ENCODE measurements around the gene PRKAG2. TPM values are rescaled to one million over a fixed set of nuclear protein-coding genes. Genes with fewer than 3 reads are reported as not detected.
"Not testable (repeated sequence)": the region's sequence is repeated elsewhere in the genome, so short reads cannot be mapped to it uniquely, and the experiment has no call there.

PRKAG2 gene
- total RNA-seq, 4 donors from 2014 or later: 25.1 to 57.8 (median 46.7) TPM

DNA sequence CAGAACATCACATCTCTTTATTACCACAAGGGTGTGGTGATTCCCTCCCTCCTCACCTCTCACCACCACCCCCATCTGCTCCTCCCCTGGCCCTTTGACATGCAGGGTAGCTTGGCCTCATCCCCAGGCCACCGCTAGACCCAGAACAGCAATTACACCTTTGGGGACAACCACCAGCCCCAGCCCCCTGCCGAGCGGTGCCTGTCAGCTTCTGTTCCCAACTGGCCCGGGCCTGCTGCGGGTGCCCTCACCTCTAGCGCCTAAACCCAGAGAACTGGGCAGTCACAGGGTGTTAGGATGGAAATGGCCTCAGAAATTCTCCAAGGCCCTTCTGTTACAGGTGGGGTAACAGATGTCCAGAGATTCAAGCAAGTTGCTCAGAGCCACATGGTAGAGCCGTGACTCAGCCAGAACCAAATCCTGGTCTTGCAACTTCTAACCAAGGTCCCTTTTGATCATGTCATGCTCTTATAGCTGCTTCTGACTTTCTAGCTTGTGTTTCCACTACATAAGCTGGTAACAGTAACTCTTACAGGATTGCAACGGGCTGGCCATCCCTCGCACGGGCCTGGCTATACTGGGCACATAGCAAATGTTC lies 78.0 kb downstream of the PRKAG2 start:
- Histone ChIP-seq H3K4me1 (peaks cover 6 to 29% (median 13%) of the 10 kb centered on the region in 4 donors), H3K27me3 (no peaks in the 10 kb centered on the region), H3K9me3 (no peaks in the 10 kb centered on the region), H3K4me3 (no peak overlapping the region), H3K27ac (peak overlapping the region in 1 of 4 donors; percentile 2), H3K36me3 (no peaks in the 10 kb centered on the region)
- in situ Hi-C loops (cut with MboI; ENCODE audit: low pct_ligation_motif_present in 1 of 4, low pct_unique_long_range_greater_than_20kb in 1 of 4, low sequenced_read_pairs in 3 of 4) (loop anchor here in 2 of 4 donors (25.0 kb wide), 1 partner anchor 138 kb away; no protein-coding TSS in a partner anchor), intact Hi-C loops (cut with DNase I; ENCODE audit: low total_unique reads) (loop anchor here (10.0 kb wide), 1 partner anchor 66 kb away; no protein-coding TSS in a partner anchor)
- WGBS, 2 donors (ENCODE audit: low coverage in 1 of 2): 92% methylated on average over 10 of the region's 10 CpGs; no CpG with 5 or more reads in 1 of the 2 donors
- TF ChIP-seq POLR2A (IDR thresholded peaks at IDR 0.05) (no peak), POLR2AphosphoS5 (IDR thresholded peaks at IDR 0.05) (no peak), EP300 (IDR thresholded peaks at IDR 0.05; ENCODE audit: low read depth) (no peak)
- TF ChIP-seq, protein P1, sequence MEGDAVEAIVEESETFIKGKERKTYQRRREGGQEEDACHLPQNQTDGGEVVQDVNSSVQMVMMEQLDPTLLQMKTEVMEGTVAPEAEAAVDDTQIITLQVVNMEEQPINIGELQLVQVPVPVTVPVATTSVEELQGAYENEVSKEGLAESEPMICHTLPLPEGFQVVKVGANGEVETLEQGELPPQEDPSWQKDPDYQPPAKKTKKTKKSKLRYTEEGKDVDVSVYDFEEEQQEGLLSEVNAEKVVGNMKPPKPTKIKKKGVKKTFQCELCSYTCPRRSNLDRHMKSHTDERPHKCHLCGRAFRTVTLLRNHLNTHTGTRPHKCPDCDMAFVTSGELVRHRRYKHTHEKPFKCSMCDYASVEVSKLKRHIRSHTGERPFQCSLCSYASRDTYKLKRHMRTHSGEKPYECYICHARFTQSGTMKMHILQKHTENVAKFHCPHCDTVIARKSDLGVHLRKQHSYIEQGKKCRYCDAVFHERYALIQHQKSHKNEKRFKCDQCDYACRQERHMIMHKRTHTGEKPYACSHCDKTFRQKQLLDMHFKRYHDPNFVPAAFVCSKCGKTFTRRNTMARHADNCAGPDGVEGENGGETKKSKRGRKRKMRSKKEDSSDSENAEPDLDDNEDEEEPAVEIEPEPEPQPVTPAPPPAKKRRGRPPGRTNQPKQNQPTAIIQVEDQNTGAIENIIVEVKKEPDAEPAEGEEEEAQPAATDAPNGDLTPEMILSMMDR (IDR thresholded peaks at IDR 0.05): no peak
- no peak for DNase-seq

DNA sequence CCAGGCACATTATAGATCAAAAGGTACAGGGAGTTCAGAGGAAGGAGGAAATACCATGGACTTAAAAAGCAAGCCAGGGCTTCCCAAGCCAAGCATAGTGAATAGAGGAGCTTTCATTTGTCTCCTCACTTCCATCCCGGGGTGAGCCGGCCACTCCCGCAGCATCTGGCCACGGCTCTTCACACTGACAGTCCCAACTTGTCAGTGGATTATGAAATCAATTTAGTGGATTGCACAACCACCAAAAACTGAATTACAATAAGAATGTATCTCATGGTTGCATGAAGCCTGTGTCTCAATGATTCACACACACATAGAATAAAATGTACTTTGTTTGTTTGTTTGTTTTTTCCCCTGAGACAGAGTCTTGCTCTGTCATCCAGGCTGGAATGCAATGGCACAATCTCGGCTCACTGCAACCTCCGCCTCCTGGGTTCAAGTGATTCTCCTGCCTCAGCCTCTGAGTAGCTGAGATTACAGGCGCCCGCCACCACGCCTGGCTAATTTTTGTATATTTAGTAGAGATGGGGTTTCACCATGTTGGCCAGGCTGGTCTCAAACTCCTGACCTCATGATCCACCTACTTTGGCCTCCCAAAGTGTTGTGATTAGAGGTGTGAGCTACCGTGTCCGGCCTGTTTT lies 79.1 kb downstream of the PRKAG2 start:
- in situ Hi-C loops (cut with MboI; ENCODE audit: low pct_ligation_motif_present in 1 of 4, low pct_unique_long_range_greater_than_20kb in 1 of 4, low sequenced_read_pairs in 3 of 4) (loop anchor here in 2 of 4 donors (25.0 kb wide), 1 partner anchor 140 kb away; no protein-coding TSS in a partner anchor), intact Hi-C loops (cut with DNase I; ENCODE audit: low total_unique reads) (loop anchor here (10.0 kb wide), 1 partner anchor 67 kb away; no protein-coding TSS in a partner anchor)
- Histone ChIP-seq H3K4me1 (peaks cover 6 to 29% (median 13%) of the 10 kb centered on the region in 4 donors), H3K27ac (peak overlapping the region; percentile 1 to 66 (median 40))
- peak; percentile 39 for DNase-seq
- WGBS, 2 donors (ENCODE audit: low coverage in 1 of 2): 75 to 83% methylated on average over 5 to 11 of the region's 11 CpGs
- TF ChIP-seq POLR2AphosphoS5 (IDR thresholded peaks at IDR 0.05): peak in 2 of 3 donors; percentile 21 to 64
- not testable (repeated sequence) for H3K36me3 ChIP-seq, H3K27me3 ChIP-seq, H3K4me3 ChIP-seq, H3K9me3 ChIP-seq

DNA sequence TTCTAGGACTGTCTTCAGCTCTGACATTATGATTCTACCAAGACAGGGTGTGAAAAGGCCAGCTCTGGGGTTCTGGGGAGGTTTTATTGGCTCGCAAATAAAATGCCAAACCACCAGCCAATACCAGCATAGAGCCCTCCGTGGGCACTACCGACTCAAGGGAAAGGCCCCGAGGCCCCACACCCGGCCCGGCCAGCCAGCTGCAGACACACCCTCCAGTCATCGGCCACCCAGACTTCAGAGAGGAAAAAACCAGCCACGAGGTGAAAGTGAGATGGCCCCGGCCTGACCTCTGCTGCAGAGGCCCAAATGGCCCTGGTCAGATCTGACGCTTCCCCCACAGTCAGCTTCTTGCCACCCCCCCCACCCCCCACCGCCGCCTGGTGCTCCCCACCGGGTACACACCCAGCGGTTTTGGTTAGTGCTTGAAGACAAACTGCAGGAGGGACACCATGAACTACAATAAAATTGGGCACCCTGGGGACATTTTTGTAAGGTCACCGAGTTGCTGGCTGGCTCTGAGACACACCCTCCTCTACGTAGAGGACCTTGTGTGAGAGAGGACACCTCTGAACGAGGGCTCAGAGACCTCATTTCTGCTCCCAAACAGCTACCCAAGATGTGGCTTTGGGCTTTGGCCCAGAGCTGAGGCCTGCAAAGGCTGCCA lies 79.9 kb downstream of the PRKAG2 start:
- Histone ChIP-seq H3K36me3 (no peaks in the 10 kb centered on the region), H3K9me3 (no peaks in the 10 kb centered on the region), H3K4me3 (no peak overlapping the region), H3K4me1 (peaks cover 5 to 26% (median 9%) of the 10 kb centered on the region in 4 donors), H3K27me3 (no peaks in the 10 kb centered on the region), H3K27ac (peak overlapping the region; percentile 1 to 66 (median 34))
- TF ChIP-seq, protein P1 (IDR thresholded peaks at IDR 0.05): no peak
- TF ChIP-seq POLR2A (IDR thresholded peaks at IDR 0.05): no peak
- TF ChIP-seq POLR2AphosphoS5 (IDR thresholded peaks at IDR 0.05): no peak
- TF ChIP-seq EP300 (IDR thresholded peaks at IDR 0.05; ENCODE audit: low read depth): no peak
- intact Hi-C loops (cut with DNase I; ENCODE audit: low total_unique reads): loop anchor here (10.0 kb wide), 1 partner anchor 68 kb away; no protein-coding TSS in a partner anchor
- in situ Hi-C loops (cut with MboI; ENCODE audit: low pct_ligation_motif_present in 1 of 4, low pct_unique_long_range_greater_than_20kb in 1 of 4, low sequenced_read_pairs in 3 of 4): loop anchor here in 2 of 4 donors (25.0 kb wide), 1 partner anchor 140 kb away; no protein-coding TSS in a partner anchor
- WGBS, 2 donors (ENCODE audit: low coverage in 1 of 2): 70 to 87% methylated on average over 3 to 17 of the region's 17 CpGs
- DNase-seq: no peak

DNA sequence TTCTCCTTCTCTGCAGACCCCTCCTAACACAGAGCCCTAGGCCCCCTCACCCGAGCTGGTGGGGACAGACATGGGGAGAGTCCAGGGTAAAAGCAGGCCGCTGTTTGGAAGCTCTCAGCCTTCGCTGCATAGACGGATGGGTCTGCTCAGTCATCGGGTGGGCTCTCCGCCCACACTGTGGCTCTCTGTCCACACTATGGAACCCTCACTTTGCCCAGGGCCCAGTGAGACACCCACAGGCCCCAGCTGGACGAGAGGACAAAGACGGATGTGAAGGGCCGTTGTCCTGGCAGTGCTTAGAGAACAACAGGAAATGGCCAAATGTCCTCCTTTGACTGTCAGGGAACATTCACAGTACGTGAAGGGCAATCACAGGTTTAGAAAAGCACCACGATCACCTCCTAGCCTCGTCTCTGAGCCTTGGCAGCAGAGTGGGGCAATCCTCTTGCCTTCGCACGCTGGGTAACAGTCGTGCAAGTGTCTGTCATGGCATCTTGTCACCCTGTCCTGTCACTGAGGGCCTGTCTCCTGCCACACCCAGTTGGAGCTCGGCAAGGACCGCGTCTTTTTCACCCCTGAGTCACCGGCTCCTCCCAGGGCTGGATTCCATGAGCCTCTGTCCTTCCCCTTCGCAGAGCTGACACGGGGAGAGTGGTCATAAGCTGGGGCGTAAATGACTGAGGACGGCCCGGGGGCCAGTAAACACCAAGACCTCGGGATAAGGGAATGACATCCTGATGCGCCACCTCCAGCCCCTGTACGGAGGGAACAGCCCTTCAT lies 80.6 kb downstream of the PRKAG2 start:
- no peak for TF ChIP-seq EP300 (IDR thresholded peaks at IDR 0.05; ENCODE audit: low read depth)
- TF ChIP-seq, protein P1 (IDR thresholded peaks at IDR 0.05): no peak
- TF ChIP-seq POLR2A (IDR thresholded peaks at IDR 0.05): no peak
- TF ChIP-seq POLR2AphosphoS5 (IDR thresholded peaks at IDR 0.05): no peak
- no peaks in the 10 kb centered on the region for H3K9me3 ChIP-seq
- peak overlapping the region; percentile 1 to 66 (median 34) for H3K27ac ChIP-seq
- in situ Hi-C loops (cut with MboI; ENCODE audit: low pct_ligation_motif_present in 1 of 4, low pct_unique_long_range_greater_than_20kb in 1 of 4, low sequenced_read_pairs in 3 of 4): loop anchor here in 2 of 4 donors (25.0 kb wide), 1 partner anchor 141 kb away; no protein-coding TSS in a partner anchor
- H3K36me3 ChIP-seq: no peaks in the 10 kb centered on the region
- no peaks in the 10 kb centered on the region for H3K27me3 ChIP-seq
- peaks cover 5 to 26% (median 9%) of the 10 kb centered on the region in 4 donors for H3K4me1 ChIP-seq
- intact Hi-C loops (cut with DNase I; ENCODE audit: low total_unique reads): loop anchor here (10.0 kb wide), 1 partner anchor 69 kb away; no protein-coding TSS in a partner anchor
- peak; percentile 30 for DNase-seq
- no peak overlapping the region for H3K4me3 ChIP-seq
- 84 to 88% methylated on average over 9 to 27 of the region's 27 CpGs for WGBS, 2 donors (ENCODE audit: low coverage in 1 of 2)

Data from transverse colon (tissue), 4 donors.